NT2/D1 (cell line): ENCODE data around the gene C1orf115.

ENCODE experiments used
- SUZ12 ChIP-seq: IDR thresholded peaks from 2 replicates; pipeline ENCODE4 v1.6.1; 2011; ENCODE audit not compliant: insufficient read length, insufficient read depth; ENCODE audit errors: extremely low read depth
- YY1 ChIP-seq: IDR thresholded peaks from 2 replicates; pipeline ENCODE4 v1.6.1; 2011; ENCODE audit not compliant: insufficient read length, insufficient read depth
- ZNF274 ChIP-seq: IDR thresholded peaks from 2 replicates; pipeline ENCODE4 v1.6.1; 2011; ENCODE audit warnings: mild to moderate bottlenecking, low read depth, low read length

GRCh38 chr1:220707160-220707559 lies 17.0 kb downstream of the C1orf115 start:
- no peak for TF ChIP-seq ZNF274
- TF ChIP-seq SUZ12, result no peak
- TF ChIP-seq YY1, result no peak
